Superior temporal gyrus (tissue), 1 donor: ENCODE data around the gene MARCHF11.

Source experiments
- DNase-seq: peaks from one replicate; pipeline ENCODE4 v3.0.0-alpha.2; 2016; ENCODE audit errors: extremely low spot score

The MARCHF11 gene

GRCh38 chr5:16051246-16051755 is 128.3 kb downstream of the MARCHF11 start:
- no peak for DNase-seq

- DNase-seq = no peak
These were observed 129.2 kb downstream of the MARCHF11 start for GRCh38 chr5:16050414-16050813.

- no peak for DNase-seq
These were observed 129.8 kb downstream of the MARCHF11 start for GRCh38 chr5:16049761-16050160.

- DNase-seq = no peak
These were observed 131.5 kb downstream of the MARCHF11 start for GRCh38 chr5:16048132-16048531.

GRCh38 chr5:16043349-16043965 is 136.1 kb downstream of the MARCHF11 start:
- DNase-seq = no peak

GRCh38 chr5:16037121-16037845 is 142.3 kb downstream of the MARCHF11 start:
- DNase-seq = no peak

GRCh38 chr5:16034319-16035001 is 145.1 kb downstream of the MARCHF11 start:
- no peak for DNase-seq

GRCh38 chr5:16033187-16033925 is 146.2 kb downstream of the MARCHF11 start:
- no peak for DNase-seq

DNA sequence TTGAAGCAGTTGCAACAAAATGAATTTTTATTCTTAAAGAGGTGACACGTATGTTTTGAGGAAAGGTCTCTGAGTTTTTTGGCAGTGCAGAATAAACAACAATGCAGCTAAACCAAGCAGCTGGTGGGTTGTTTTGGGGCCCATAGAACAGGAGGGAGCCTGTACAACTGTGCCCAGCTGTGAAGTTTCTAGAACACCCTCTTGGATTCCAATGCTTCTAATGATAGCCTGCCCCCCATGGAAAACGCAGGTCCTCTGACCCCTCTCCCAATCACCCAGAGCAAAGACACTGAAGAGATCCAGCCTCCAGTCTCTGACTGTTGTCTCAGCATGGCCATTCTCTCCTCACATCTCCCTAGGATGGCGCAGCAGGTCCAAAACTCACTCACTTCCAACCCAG is 150.9 kb downstream of the MARCHF11 start:
- DNase-seq = no peak

GRCh38 chr5:16025681-16026080 is 153.9 kb downstream of the MARCHF11 start:
- DNase-seq = no peak

DNA sequence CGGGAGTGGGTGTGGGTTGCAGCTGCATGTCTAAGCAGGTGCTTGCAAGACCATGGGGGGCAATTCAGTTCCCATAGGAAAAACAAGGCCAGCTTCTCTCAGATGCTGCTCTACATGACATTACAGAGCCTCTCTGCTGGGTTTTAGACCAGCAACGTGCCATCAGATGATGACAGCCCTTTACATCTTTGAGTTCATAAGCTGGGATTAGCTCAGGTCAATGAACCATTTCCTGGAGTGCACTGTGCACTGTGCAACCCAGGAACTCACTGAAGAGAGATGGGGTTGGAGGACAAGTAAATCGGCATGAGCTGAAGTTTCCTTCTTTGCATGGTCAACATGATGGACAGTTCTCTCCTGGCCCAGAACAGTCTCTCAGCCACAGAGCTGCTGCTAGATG is 160.6 kb downstream of the MARCHF11 start:
- DNase-seq = no peak

- no peak for DNase-seq
These were observed 161.9 kb downstream of the MARCHF11 start for GRCh38 chr5:16017720-16018119.
